Hematopoietic multipotent progenitor cell (in vitro differentiated cells): Measurements from ENCODE around the gene TBL1XR1. TPM values are rescaled to one million over a fixed set of nuclear protein-coding genes. Genes with fewer than 3 reads are reported as not detected.

Experiments used
- DNase-seq, 3 donors: peaks; one replicate each; pipeline ENCODE4 v3.0.0-alpha.2; 2011 to 2015; ENCODE audit warnings: low read depth in 2 of 3, low spot score in 2 of 3
- total RNA-seq: library from RNA; depleted of rRNA; stranded (reverse); fragments of >200 nt; gene quantifications from one replicate; pipeline ENCODE4 v1.2.3, GENCODE V29; 2012

The TBL1XR1 gene
- 81.6 TPM for total RNA-seq

DNA sequence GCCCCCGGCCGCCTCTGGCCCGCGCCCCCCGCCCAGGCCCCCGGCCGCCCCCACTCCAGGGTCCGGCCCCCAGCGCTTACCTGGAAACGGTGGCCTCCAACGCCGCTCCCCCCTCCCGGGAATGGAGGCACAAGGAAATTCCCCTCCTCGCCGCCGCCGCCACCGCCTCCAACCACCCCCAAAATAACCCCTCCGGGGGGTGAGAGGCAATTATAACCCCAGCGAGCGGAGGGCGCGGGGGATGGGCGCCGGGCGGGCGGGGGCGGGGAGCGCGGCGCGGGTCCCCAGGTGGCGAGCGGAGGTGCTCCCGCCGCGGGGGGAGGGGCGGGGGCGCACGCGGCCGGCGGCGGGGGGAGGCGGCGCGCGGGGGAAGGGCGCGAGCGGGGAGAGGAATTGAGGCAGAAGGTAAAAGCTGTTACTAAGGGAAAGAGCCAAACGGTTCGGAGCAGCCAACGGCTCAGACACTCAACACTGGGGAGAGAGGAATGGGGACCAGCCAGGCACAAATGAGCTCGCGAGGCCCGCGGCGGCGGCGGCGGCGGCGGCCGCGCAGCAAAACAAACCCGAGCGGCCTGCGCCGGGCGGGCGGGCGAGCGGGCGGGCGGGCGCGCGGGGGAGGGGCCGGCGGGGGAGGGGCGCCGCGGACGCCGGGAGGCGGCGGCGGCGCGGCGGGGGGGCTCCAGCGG lies at the start of gene TBL1XR1:
Gene TBL1XR1, minus strand, starts transcription at position 442 of the 686 bp plus-strand sequence. CDS start 132,505 bp downstream, outside the sequence.
- DNase-seq = peak; percentile 74 to 95 (median 91)

DNA sequence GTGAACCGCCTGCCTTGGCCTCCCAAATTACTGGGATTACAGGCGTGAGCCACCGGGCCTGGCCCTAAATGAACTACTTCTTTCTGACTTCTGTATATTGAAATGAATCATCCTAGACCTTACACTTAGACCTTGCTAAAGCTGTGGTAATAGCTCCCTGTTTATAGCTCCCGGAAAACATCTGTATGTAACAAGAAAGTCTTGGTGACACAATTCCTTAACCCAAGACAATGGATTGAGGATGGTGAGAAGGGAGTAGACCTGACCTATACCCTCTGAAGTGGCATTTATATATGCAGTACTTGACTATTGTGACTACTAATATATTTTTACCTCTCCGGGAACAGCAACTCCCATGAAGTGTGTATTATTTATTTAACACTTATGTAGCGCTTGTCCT lies 48.0 kb upstream of the TBL1XR1 start:
- DNase-seq = no peak

DNA sequence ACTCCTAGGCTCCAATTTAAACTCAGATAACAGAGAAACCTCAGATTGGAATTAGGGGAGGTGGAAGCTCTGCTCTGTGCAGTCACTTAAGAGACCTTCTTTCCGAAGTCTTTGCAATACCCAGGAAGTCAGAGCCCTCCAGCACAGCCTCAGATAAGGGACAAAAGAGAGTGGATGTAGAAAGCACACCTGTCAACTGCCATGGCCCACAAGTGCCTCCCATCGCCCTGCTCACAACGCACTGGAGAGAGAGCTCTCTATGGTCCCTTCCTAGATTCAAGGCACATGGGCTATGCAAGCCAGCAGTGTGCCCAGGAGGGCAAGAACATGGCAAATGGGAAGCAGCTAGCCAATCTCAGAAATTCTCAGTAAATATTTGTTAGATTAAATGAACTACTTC lies 47.3 kb upstream of the TBL1XR1 start:
- DNase-seq = no peak

DNA sequence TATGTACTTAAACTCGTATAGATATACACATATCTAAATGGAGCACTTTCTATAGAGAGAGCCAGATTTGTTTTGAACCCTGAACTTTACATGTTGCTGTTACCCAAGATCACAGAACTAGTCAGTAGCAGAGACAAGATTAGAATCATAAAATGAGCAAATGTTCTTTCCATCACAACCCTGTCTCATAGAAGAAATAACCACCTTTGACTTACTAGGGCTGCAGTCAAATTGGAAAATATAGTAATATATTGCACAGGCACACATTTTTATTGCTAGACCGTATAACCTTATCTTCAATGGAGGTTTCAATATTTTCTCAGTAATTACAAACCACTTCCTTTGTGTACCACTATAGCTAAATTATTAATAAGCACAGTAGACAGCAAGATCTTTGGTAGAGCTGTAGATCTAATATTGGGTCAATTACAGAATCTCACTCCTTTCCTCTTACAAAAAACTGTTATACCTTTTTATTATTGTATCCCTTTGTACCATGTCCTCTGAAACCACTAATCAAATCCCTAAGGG lies 41.5 kb upstream of the TBL1XR1 start:
- no peak for DNase-seq

DNA sequence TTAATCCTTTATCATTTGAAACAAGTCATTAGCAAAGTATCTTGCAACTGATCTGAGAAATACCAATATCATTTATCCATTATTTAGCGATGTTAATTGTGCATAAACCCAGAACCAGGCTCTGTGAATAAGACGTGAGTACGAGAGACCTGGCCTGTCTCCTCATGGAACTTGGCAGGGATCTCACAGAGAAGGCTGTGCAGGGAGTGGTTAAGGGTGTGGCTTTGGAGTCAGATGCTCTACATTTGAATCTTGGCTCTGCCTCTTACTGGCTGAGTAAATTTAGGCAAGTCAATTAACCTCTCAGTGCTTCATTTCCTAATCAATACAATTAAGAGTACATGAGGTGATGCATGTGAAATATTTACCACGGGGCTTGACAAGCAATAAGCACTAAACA lies 39.9 kb upstream of the TBL1XR1 start:
- DNase-seq = no peak

DNA sequence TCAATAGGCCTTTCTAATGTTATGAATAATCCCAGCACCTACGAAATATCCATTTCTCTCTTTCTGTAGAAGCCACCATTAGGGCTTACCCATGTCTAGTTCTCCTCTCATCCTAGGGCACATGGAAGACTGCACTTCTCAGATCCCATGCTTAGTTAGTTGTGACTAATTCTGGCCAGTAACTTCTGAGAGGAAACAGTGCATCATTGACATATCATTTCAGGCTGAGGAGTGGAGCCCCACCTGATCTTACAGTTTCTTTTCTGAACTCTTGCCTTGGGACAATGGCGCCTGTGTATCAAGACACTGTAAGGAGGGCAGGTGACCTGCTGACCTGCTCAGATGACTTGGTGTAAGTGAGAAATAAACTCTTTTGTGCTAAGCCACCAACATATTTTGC lies 39.4 kb upstream of the TBL1XR1 start:
- no peak for DNase-seq

DNA sequence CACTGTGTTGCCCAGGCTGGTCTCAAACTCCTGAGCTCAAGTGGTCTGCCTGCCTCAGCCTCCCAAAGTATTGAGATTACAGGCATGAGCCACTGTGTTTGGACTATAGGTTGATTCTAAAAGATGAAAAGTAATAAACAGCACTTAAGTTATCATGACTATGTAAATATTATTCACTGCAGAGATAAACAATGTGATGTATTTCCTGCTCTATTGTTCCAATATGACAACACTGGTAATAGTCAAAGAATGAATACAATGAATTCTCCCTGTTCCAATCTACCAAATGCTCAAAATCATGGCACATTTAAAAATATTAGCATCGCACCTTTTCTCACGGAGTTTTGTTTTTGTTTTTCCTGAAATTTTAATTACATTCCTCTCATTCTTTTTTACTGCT lies 36.8 kb upstream of the TBL1XR1 start:
- no peak for DNase-seq

DNA sequence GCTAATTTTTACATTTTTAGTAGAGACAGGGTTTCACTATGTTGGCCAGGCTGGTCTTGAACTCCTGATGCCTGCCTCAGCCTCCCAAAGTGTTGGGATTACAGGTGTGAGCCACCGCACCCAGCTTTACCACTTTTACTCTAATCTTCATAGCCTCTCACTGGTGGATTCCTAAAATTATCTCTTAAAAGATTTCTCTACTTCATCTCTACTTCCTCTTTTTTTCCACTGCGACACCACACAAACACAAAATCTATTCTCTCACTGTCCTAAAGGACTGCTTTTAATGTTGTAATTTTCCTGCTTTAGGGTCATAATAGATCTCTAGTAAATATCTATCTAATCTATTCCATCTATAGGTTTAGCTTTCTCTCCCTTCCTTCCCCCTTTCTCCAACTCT lies 34.0 kb upstream of the TBL1XR1 start:
- peak in 1 of 3 donors; percentile 45 for DNase-seq

DNA sequence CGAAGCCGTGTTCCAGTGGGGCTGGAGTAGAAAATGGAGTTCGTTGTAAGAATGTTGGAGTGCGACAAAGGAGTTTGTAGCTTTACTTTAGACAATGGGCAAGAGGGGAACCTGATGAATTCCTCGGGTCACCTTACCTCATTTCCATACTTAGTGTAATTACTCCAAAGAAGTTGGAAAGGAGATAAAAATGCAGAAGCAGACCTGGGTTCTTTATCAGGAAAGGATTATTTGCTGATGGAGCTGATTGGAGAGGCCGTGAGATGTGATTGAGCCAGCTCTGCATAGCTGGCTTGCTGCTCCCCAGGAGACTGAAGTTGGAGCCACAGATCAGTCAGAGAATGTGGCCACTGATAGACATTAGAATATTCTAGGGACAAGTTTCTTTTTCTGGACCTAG lies 33.4 kb upstream of the TBL1XR1 start:
- no peak for DNase-seq

DNA sequence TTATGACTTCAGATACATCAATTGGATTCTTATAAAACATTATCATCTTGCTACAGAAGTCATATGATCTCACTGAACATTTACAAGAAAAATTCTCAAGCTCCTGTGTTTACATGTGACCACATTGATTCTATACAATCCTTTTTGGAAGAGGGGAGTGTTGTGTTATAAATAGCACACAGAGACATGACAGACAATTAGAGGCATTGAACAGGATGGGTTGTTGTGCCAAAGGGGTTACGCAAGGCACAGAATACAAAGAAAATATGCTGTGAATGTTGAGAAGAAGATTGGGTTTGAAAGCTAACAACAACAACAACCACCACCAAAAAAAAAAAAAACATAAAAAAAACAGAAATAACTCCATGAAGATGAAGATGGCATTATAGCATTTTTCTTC lies 32.5 kb upstream of the TBL1XR1 start:
- no peak for DNase-seq

DNA sequence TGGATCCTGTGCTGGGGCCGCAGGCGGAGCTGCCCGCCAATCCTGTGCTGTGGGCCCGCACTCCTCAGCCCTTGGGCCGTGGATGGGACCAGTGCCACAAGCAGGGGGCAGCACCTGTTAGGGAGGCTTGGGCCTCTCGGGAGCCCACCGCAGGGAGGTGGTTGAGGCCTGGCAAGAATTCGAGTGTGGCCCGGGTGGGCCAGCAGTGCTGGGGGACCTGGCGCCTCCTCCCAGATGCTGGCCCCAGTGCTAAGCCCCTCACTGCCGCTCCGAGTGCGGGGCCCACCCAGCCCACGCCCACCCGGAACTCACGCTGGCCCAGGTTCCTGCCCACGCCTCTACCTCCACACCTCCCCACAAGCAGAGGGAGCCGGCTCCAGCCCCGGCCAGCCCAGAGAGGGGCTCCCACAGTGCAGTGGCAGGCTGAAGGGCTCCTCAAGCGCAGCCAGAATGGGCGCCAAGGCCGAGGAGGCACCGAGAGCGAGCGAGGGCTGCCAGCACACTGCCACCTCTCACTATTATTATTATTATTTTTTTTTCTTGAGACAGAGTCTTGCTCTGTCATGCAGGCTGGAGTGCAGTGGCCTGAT lies 31.4 kb upstream of the TBL1XR1 start:
- no peak for DNase-seq

DNA sequence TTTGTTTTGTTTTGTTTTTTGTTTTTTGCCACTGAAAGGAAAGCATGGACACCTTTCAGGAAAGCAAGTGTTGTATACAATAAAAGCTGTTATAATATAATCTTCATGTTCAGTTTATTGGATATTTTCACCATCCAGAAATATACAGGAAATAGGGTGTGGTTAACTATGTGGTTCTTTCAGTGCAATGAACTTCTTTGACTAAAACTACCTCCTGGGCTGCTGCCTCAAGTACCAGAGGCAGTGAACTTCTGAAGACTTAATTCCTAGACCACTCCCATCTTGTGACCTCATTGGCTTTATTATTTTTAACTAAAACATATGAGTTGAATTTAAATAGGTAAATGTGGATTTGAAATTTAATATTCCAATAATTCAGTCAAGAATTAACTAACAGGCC lies 27.1 kb upstream of the TBL1XR1 start:
- no peak for DNase-seq

DNA sequence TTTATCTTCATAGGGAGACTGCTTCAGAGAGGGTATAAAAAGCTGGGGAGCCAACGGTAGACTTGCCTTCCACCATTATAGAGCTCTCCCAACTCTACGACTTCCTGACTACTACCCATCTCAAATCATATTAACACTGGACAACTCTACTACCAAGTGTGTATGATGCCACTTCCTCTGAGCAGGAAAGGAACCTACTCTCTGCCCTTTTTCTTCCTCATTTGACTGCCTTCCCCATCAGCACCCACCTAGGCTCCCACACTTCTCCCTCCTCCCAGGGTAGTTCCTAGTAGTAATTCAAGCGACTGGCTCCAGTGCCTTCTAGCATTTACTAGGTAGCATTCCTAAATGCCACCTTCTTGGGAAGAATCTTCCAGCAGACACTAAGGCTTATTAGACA lies 24.5 kb upstream of the TBL1XR1 start:
- DNase-seq = no peak

DNA sequence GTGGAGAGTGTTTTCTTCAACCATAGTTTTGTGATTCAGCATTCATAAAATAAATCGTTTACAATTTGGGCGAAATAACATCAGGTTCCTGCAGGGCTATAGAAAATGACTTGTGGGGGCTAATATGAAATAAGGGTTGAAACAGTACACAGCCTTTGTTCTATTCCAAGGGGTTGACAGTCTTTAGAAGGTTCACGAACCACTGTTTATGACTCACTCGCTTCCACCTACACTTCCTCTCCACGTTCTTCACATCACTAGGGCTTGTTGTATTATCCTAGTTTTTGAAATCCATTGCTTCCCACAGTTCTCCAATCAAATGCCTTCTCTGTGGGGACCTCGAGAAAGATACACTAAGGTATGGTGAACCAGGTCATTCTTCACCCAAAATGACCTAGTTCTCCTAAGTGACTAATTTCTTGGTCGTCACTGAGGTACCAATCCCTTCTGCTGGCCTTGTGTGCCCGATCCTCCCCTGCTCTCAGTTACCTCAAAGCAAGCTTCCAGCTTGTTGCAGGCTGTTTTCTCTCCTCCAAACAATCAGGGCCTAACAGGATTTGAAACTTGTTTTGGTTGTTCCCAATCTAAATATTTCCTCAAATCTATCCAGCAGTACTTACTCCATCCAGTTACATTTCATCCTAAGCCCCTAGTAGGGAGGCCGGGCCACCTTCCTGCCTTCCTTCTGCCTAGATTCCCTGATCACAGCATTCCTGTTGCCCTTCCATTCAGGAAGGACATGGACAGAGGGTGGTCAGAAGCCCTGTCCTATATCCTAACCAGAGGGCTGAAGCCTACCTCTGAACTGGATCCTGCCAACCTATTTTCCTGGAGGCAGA lies 23.1 kb upstream of the TBL1XR1 start:
- no peak for DNase-seq

DNA sequence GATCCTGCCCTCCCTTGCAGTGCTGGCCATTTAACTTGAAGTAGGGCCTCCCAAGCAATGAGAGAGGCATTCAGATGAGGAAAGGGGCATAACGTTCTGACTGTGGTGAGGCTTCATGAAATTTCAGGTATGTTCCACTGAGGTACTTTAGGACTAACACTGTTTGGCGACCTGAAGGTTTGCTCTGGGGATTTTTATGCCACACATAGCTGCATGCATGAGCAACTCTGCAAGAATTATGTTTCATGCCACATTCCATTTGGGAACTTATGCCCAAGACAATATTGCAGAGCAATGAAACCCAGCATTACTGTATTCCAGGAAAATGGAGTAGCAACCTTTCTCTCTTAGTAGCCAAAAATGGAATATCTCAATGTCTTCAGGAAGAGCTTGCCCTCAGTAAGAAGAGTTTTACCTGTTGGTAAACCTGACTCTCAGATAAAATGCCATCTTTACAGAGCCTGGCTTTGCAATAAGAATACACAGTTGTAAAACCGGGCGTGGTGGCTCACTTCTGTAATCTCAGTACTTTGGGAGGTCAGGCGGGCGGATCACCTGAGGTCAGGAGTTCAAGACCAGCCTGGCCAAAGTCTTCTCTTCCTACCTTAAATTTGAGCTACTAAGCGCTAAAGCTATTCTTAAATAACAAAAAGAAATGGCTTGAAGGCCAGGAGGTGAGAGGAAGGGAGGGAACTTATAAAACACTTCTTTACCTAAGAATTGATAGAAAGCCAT lies 16.7 kb upstream of the TBL1XR1 start:
- DNase-seq = no peak

DNA sequence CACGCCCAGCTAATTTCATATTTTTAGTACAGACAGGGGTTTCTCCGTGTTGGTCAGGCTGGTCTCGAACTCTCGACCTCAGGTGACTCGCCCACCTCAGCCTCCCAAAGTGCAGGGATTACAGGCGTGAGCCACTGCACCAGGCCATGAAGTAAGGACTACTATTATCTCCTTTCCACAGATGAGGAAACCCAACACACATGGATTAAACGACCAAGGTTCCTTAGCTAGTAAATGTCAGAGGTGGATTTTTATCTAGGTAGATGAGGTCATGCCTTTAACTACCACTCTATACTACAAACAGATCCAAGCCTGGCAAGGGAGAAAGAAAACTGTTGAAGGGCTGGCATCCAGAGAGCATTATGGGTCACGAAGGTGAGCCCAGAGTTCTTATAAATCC lies 15.5 kb upstream of the TBL1XR1 start:
- DNase-seq = no peak

DNA sequence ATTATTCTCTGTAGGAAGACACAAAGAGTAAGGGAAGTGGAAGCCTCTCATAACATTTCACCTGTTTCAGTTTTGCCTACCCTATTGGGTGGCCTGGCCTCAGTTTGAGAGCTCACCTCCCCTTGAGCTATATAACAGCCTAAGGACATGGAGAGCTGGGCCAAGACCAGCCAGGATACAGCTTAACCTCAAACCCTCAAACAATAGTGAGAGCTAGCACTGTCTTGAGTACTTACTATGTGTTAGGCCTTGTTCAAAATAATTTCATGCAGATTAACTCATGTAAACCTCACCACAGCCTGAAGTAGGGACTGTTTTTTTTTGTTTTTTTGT lies 15.0 kb upstream of the TBL1XR1 start:
- no peak for DNase-seq

DNA sequence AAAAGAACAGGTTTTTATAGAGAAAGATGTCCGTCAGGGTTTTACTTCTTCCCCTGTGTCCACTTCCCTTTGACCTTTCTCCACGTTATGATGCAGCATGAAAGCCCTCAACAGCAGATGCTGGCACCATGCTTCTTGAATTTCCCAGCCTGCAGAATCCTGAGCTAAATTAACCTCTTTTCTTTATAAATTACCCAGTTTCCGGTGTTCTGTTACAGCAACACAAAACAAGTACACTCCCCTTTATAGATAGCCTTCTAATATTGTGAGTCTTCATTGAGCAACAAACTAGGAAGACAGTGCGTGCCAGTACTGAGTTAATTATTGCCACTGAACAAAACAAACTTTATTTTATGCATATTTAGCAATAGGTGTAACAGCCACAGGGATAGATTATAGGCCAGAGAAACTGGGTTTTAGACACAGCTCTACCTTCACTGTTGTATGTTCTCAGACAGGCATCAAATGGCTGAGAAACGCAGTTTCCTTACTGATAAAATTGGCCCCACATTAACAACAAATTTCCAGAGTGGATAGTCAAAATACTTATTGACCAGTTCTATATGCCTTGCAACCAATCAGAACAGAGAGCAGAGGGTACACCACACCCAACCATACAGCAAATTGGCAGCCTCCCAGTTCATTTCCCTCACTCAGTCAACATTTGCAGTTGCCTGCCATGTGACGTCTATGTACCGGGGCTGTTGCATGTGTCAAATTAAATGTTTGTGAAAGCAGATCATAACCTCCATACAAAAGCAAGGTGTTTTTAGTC lies 14.4 kb upstream of the TBL1XR1 start:
- no peak for DNase-seq

DNA sequence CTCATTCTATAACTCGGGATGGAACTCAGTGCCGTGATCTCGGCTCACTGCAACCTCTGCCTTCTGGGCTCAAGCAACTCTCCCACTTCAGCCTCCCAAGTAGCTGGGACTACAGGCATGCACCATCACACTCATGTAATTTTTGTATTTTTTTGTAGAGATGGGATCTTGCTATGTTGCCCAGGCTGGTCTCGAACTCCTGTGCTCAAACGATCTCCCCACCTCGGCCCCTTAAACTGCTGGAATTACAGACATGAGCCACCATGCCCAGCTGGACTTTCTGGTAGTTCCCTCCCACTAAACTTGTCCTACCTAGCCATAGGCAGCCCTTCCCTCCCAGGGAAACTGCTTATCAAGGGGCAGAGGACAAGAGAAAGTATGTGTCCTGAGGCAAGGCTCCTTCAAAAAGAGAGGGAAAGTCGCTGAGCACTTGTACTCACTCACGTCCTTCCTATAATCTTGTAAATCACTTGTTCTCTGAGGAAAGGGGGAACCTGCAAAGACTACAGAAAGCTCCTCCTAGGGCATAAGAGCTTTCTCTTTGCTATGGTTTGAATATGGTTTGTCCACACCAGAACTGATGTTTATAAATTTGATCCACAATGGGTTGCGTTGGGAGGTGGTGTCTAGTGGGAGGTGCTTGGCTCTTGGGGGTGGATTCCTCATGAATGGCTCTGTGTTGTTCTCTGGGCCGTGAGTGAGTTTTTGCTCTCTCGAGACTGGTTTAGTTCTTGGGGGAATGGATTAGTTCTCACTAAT lies 13.6 kb upstream of the TBL1XR1 start:
- no peak for DNase-seq

DNA sequence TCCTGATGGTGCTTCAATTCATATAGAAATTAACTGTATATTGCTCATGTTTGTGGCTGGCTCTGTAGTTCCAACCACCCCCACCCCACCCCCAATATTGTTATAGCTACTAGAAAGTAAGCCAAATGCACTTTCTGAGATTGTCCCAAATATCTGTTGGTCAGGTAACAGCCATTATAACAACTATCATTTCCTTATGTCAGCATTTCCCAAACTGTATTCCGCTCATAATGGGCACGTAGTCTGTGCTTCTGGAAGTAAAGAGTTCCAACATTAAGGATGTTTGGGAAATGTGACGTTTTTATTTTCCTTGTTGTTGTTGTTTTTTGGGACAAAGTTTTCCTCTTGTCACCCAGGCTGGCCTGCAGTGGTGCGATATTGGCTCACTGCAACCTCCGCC lies 12.2 kb upstream of the TBL1XR1 start:
- DNase-seq = no peak
